Measurements from ENCODE around the gene PSRC1. TPM values are rescaled to one million over a fixed set of nuclear protein-coding genes. Genes with fewer than 3 reads are reported as not detected.

The PSRC1 gene
- total RNA-seq, 1 donor from 2014 or later = 6.5 TPM

GRCh38 chr1:109261006-109261405 is 21.9 kb downstream of the PSRC1 start:
- H3K9me3 Mint-ChIP-seq (ENCODE audit: low read depth) = no peaks in the 10 kb centered on the region
- peaks cover 5% of the 10 kb centered on the region for H3K4me1 Mint-ChIP-seq (ENCODE audit: low read depth)

GRCh38 chr1:109259674-109260557 is 23.0 kb downstream of the PSRC1 start:
- H3K4me3 Mint-ChIP-seq (ENCODE audit: unreplicated experiment) = no peak overlapping the region
- H3K9me3 Mint-ChIP-seq (ENCODE audit: low read depth) = no peaks in the 10 kb centered on the region
- no peaks in the 10 kb centered on the region for H3K36me3 Mint-ChIP-seq (ENCODE audit: low read depth)
- TF ChIP-seq, protein P1, sequence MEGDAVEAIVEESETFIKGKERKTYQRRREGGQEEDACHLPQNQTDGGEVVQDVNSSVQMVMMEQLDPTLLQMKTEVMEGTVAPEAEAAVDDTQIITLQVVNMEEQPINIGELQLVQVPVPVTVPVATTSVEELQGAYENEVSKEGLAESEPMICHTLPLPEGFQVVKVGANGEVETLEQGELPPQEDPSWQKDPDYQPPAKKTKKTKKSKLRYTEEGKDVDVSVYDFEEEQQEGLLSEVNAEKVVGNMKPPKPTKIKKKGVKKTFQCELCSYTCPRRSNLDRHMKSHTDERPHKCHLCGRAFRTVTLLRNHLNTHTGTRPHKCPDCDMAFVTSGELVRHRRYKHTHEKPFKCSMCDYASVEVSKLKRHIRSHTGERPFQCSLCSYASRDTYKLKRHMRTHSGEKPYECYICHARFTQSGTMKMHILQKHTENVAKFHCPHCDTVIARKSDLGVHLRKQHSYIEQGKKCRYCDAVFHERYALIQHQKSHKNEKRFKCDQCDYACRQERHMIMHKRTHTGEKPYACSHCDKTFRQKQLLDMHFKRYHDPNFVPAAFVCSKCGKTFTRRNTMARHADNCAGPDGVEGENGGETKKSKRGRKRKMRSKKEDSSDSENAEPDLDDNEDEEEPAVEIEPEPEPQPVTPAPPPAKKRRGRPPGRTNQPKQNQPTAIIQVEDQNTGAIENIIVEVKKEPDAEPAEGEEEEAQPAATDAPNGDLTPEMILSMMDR (IDR thresholded peaks at IDR 0.05) = no peak
- H3K27ac Mint-ChIP-seq (ENCODE audit: unreplicated experiment) = no peak overlapping the region
- no peaks in the 10 kb centered on the region for H3K27me3 Mint-ChIP-seq (ENCODE audit: low read depth)
- peaks cover 12% of the 10 kb centered on the region for H3K4me1 Mint-ChIP-seq (ENCODE audit: low read depth)
- DNase-seq (ENCODE audit: low spot score) = no peak

More at GRCh38 chr1:109261006-109261405, 21.9 kb downstream of the PSRC1 start:
- no peak overlapping the region for H3K4me3 Mint-ChIP-seq (ENCODE audit: unreplicated experiment)
- TF ChIP-seq, protein P1 (IDR thresholded peaks at IDR 0.05) = no peak
- H3K27ac Mint-ChIP-seq (ENCODE audit: unreplicated experiment) = no peak overlapping the region
- DNase-seq (ENCODE audit: low spot score) = peak; percentile 79
- no peaks in the 10 kb centered on the region for H3K27me3 Mint-ChIP-seq (ENCODE audit: low read depth)
- no peaks in the 10 kb centered on the region for H3K36me3 Mint-ChIP-seq (ENCODE audit: low read depth)

DNA sequence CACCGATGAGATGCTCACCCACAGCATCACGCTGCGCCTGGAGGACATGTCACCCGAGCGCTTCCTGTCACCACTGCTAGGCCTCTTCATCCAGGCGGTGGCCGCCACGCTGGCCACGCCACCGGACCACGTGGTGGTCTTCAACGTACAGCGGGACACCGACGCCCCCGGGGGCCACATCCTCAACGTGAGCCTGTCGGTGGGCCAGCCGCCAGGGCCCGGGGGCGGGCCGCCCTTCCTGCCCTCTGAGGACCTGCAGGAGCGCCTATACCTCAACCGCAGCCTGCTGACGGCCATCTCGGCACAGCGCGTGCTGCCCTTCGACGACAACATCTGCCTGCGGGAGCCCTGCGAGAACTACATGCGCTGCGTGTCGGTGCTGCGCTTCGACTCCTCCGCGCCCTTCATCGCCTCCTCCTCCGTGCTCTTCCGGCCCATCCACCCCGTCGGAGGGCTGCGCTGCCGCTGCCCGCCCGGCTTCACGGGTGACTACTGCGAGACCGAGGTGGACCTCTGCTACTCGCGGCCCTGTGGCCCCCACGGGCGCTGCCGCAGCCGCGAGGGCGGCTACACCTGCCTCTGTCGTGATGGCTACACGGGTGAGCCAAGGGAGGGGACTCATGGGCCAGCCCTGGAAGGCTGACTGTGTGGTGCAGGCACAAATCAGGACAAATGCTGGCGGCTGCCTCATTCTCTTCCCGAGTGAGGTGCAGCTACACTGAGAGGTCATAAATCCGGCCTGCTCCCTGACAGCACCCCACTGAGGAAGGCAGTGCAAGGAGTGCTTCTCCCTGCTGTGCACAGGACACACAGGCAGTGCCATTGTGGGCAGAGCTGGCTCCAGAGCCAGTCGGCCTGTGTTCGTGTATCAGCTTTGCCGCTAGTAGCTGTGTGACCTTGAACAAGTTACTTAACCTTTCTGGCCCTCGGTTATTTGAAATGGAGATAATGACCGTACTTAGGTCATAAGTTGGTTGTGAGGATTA is 24.2 kb downstream of the PSRC1 start:
- Mint-ChIP-seq H3K27ac (ENCODE audit: unreplicated experiment) (no peak overlapping the region), H3K36me3 (ENCODE audit: low read depth) (no peaks in the 10 kb centered on the region), H3K4me1 (ENCODE audit: low read depth) (peaks cover 23% of the 10 kb centered on the region), H3K4me3 (ENCODE audit: unreplicated experiment) (no peak overlapping the region), H3K9me3 (ENCODE audit: low read depth) (no peaks in the 10 kb centered on the region), H3K27me3 (ENCODE audit: low read depth) (no peaks in the 10 kb centered on the region)
- DNase-seq (ENCODE audit: low spot score) = peak; percentile 87
- TF ChIP-seq, protein P1 (IDR thresholded peaks at IDR 0.05) = no peak

DNA sequence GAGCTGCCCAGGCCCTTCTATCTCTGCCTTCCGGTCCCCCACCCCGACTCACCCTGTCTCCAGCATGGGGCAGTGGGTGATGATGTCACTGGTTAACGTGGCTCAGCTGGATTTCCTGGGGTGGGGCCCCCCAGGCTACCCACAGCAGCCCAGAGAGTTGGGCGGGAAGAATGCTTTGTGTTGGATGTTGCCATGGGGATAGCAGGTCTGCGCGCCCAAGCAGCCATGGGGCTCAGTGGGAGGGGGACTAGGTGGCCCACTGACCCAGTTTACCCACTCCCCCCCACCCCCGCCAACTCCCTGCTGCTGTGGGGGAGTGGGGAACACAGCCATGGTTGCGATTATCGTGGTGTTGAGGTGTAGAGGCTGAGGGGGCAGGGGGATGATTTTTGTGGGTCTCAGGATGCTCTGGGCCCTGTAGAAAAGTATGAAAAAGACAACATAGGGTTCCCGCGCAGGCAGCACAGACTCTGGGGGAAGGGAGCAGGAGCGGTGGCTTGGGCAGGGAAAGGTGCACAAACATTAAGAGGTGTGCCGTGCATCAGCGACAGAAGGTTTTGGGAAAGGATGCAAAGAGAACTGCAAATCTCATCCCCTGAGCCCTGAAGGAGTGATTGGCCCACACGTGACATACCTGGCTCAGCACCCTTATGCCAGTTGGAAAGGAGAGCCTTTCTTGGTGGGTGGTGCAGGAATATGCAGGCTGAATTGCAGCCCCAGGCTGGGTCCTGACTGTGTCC is 25.1 kb downstream of the PSRC1 start:
- no peak for DNase-seq (ENCODE audit: low spot score)
- peaks cover 28% of the 10 kb centered on the region for H3K4me1 Mint-ChIP-seq (ENCODE audit: low read depth)
- H3K4me3 Mint-ChIP-seq (ENCODE audit: unreplicated experiment) = no peak overlapping the region
- no peaks in the 10 kb centered on the region for H3K9me3 Mint-ChIP-seq (ENCODE audit: low read depth)
- no peaks in the 10 kb centered on the region for H3K36me3 Mint-ChIP-seq (ENCODE audit: low read depth)
- TF ChIP-seq, protein P1 (IDR thresholded peaks at IDR 0.05) = no peak
- no peaks in the 10 kb centered on the region for H3K27me3 Mint-ChIP-seq (ENCODE audit: low read depth)
- no peak overlapping the region for H3K27ac Mint-ChIP-seq (ENCODE audit: unreplicated experiment)
